ENCODE data around the gene SCGN. TPM values are rescaled to one million over a fixed set of nuclear protein-coding genes. Genes with fewer than 3 reads are reported as not detected.

Gene SCGN
- total and polyA plus RNA-seq, 2 of the 13 experiments (the other 11 are each of a cell fraction or from before 2014, with no cell fraction given) = 2.9 to 29.0 TPM

- TF ChIP-seq ZIK1 (CRISPR knock-in tag; IDR thresholded peaks at IDR 0.05; ENCODE audit: borderline replicate concordance, low read depth) = no peak
- no peak for TF ChIP-seq ZNF557 (CRISPR knock-in tag; IDR thresholded peaks at IDR 0.05)
- TF ChIP-seq TFAP4 (IDR thresholded peaks at IDR 0.05; ENCODE audit: borderline replicate concordance, low read depth) = peak; percentile 31; the same call in 1 of the 2 replicates
- no peak for TF ChIP-seq EED (CRISPR knock-in tag; IDR thresholded peaks at IDR 0.05)
- TF ChIP-seq U2AF2 (IDR thresholded peaks at IDR 0.05; ENCODE audit: low read depth, low read length) = no peak
- TF ChIP-seq NFATC3 (CRISPR knock-in tag; IDR thresholded peaks at IDR 0.05) = no peak
- TF ChIP-seq ZNF609 (CRISPR knock-in tag; IDR thresholded peaks at IDR 0.05; ENCODE audit: borderline replicate concordance) = peak; percentile 54; the same call in 1 of the 2 replicates
- peak; percentile 84 for TF ChIP-seq ARID5B (CRISPR knock-in tag; IDR thresholded peaks at IDR 0.05)
- TF ChIP-seq TBX2 (CRISPR knock-in tag; IDR thresholded peaks at IDR 0.05; ENCODE audit: borderline replicate concordance) = peak; percentile 84
- no peak for TF ChIP-seq BRF2 (CRISPR knock-in tag; IDR thresholded peaks at IDR 0.05)
- peak; percentile 76 for TF ChIP-seq RXRB (CRISPR knock-in tag; IDR thresholded peaks at IDR 0.05; ENCODE audit: borderline replicate concordance)
- TF ChIP-seq ZNF607 (CRISPR knock-in tag; IDR thresholded peaks at IDR 0.05; ENCODE audit: borderline replicate concordance) = 0 out of 2 replicates have a peak, but pooled peaks have one; percentile 39
- no peak for TF ChIP-seq ZBTB1 (CRISPR knock-in tag; IDR thresholded peaks at IDR 0.05; ENCODE audit: borderline replicate concordance)
- TF ChIP-seq ZNF703 (CRISPR knock-in tag; IDR thresholded peaks at IDR 0.05; ENCODE audit: borderline replicate concordance) = no peak
- TF ChIP-seq PRMT3 (CRISPR knock-in tag; IDR thresholded peaks at IDR 0.05; ENCODE audit: borderline replicate concordance, low read depth) = no peak
Measured at GRCh38 chr6:25629198-25629576, 22.8 kb upstream of the SCGN start (continued).
